Stimulated activated CD4-positive, alpha-beta T cell treated with anti-CD3 and anti-CD28 coated beads, Interleukin-15, amount 100 ng/mL, for 48 hours (primary cell): ENCODE results near the gene SCAMP2.

Experiments used
- DNase-seq, 2 donors: peaks; one replicate each; pipeline ENCODE4 v3.0.0-alpha.2; 2020; ENCODE audit warnings: low read depth in 2 of 2

Gene SCAMP2

GRCh38 chr15:74820056-74820455 lies 53.1 kb downstream of the SCAMP2 start:
- DNase-seq, result no peak

- no peak for DNase-seq
Measured at GRCh38 chr15:74817370-74817737, 55.8 kb downstream of the SCAMP2 start.

- DNase-seq, result no peak
Measured at GRCh38 chr15:74816624-74817369, 56.4 kb downstream of the SCAMP2 start.

- DNase-seq, result no peak
Measured at GRCh38 chr15:74815961-74816360, 57.2 kb downstream of the SCAMP2 start.

- DNase-seq, result no peak
Measured at GRCh38 chr15:74815121-74815934, 57.8 kb downstream of the SCAMP2 start.

GRCh38 chr15:74812533-74812932 lies 60.6 kb downstream of the SCAMP2 start, which contains the start of gene LMAN1L:
LMAN1L (plus strand) TSS chr15:74812835; CDS start chr15:74812855, 20 bp downstream.
- DNase-seq, result no peak

- DNase-seq, result no peak
Measured at GRCh38 chr15:74809956-74810355, 63.2 kb downstream of the SCAMP2 start.

- DNase-seq, result no peak
Measured at GRCh38 chr15:74809242-74809641, 63.9 kb downstream of the SCAMP2 start.

GRCh38 chr15:74808840-74809229 lies 64.3 kb downstream of the SCAMP2 start:
- DNase-seq, result no peak

- no peak for DNase-seq
Measured at GRCh38 chr15:74808078-74808839, 64.9 kb downstream of the SCAMP2 start.

- no peak for DNase-seq
Measured at GRCh38 chr15:74807282-74807681, 65.9 kb downstream of the SCAMP2 start.

GRCh38 chr15:74804935-74805334 lies 68.2 kb downstream of the SCAMP2 start:
- DNase-seq, result no peak

- no peak for DNase-seq
Measured at GRCh38 chr15:74802862-74803447, 70.2 kb downstream of the SCAMP2 start.

- no peak for DNase-seq
Measured at GRCh38 chr15:74802290-74802689, 70.9 kb downstream of the SCAMP2 start.

GRCh38 chr15:74801311-74801997 lies 71.7 kb downstream of the SCAMP2 start:
- no peak for DNase-seq

- no peak for DNase-seq
Measured at GRCh38 chr15:74800559-74801094, 72.5 kb downstream of the SCAMP2 start.

- peak; percentile 73 to 81 for DNase-seq
Measured at GRCh38 chr15:74799856-74800558, 73.2 kb downstream of the SCAMP2 start.

- no peak for DNase-seq
Measured at GRCh38 chr15:74799255-74799855, 73.8 kb downstream of the SCAMP2 start.

GRCh38 chr15:74798388-74799254 lies 74.5 kb downstream of the SCAMP2 start:
- no peak for DNase-seq
